K562 (cell line): ENCODE measurements around the gene YBEY. TPM values are rescaled to one million over a fixed set of nuclear protein-coding genes. Genes with fewer than 3 reads are reported as not detected.

Experiments
- ATAC-seq: fragments of 200-7000 bp; cut with Tn5 transposase; 3 replicates; pipeline ENCODE4 v1.9.1; 2020; ENCODE audit warnings: moderate library complexity
- BruUV-seq: library from RNA; stranded (reverse); fragments of 400-500 nt; replicated peaks from 2 replicates; lab custom pipeline; 2021; lab: Mats Ljungman, UMichigan
- CTCF ChIA-PET: fragments of 300-600 bp; formaldehyde crosslinking; extraction: SDS; loops from one replicate; lab custom pipeline; 2021; ENCODE audit warnings: low intra/inter-chr PET ratio; lab: Yijun Ruan, JAX
- POLR2A ChIA-PET: fragments of 300-600, 350-650 bp; sonication (Branson Sonifier 250); formaldehyde crosslinking; extraction: SDS; loops from one replicate; lab custom pipeline; 2021; ENCODE audit warnings: antibody characterized with exemption, inconsistent platforms; lab: Yijun Ruan, JAX
- DNase-seq, 4 experiments: peaks; one replicate each; pipeline versions ENCODE4 v3.0.0 to v3.0.0-alpha.2; 2011 to 2018; ENCODE audit warnings: low spot score in 3 of 4, mixed read lengths in 3 of 4; ENCODE audit errors: extremely low read depth in 1 of 4
- FAIRE-seq: peaks from 2 replicates; lab custom pipeline; 2011; peaks lifted over from hg19 to GRCh38; lab: Jason Lieb, UNC
- H2AFZ ChIP-seq: 2 replicates; pipeline ENCODE4 v1.6.0; 2011; ENCODE audit warnings: low read depth, low read length, control low read depth, inconsistent platforms
- H3K27ac ChIP-seq: fragments of 200-600 bp; 3 replicates; pipeline ENCODE4 v1.8.0; 2011; ENCODE audit warnings: low read depth, mild to moderate bottlenecking, control low read depth, inconsistent platforms, low read length, moderate library complexity, mixed read lengths; ENCODE audit errors: extremely low read depth
- H3K27me3 ChIP-seq, 2 experiments: fragments of 300-600 bp in 1 of 2; 2 replicates in 1 of 2; 3 replicates in 1 of 2; pipeline versions ENCODE4 v1.6.0 to v1.8.0; 2011; ENCODE audit warnings: inconsistent platforms in 2 of 2, low read length in 2 of 2, mild to moderate bottlenecking in 1 of 2, mixed read lengths in 1 of 2, moderate library complexity in 1 of 2; ENCODE audit not compliant: control insufficient read depth in 2 of 2, insufficient read depth in 2 of 2
- H3K36me3 ChIP-seq: fragments of 300-600 bp; 3 replicates; pipeline ENCODE4 v1.8.0; 2011; ENCODE audit warnings: mild to moderate bottlenecking, low read length, inconsistent platforms; ENCODE audit not compliant: control insufficient read depth, insufficient read depth
- H3K4me1 ChIP-seq, 2 experiments: fragments of 200-600 bp in 1 of 2; replicated peaks in 1 of 2; 2 replicates in 1 of 2; 3 replicates in 1 of 2; pipeline versions ENCODE4 v1.5.1 to v1.8.0; 2011; ENCODE audit warnings: inconsistent platforms in 2 of 2, low read length in 2 of 2, mild to moderate bottlenecking in 1 of 2, mixed read lengths in 1 of 2, moderate library complexity in 1 of 2; ENCODE audit not compliant: control insufficient read depth in 2 of 2, insufficient read depth in 2 of 2
- H3K4me2 ChIP-seq: 2 replicates; pipeline ENCODE4 v1.6.1; 2011; ENCODE audit warnings: low read length, control low read depth, inconsistent platforms, mixed read lengths; ENCODE audit not compliant: insufficient read depth
- H3K4me3 ChIP-seq: fragments of 200-600 bp; sonication (generic), shearing (Covaris generic); 2 replicates; pipeline ENCODE4 v1.5.1; 2016; ENCODE audit warnings: control low read depth, inconsistent platforms
- H3K79me2 ChIP-seq: fragments of 200-600 bp; 3 replicates; pipeline ENCODE4 v1.8.0; 2011; ENCODE audit warnings: low read length, inconsistent platforms; ENCODE audit not compliant: control insufficient read depth, insufficient read depth
- H3K9ac ChIP-seq, 2 experiments: 2 replicates each; pipeline versions ENCODE4 v1.6.0 to v1.6.1; 2011; ENCODE audit warnings: low read depth in 2 of 2, low read length in 2 of 2, control low read depth in 1 of 2, inconsistent platforms in 1 of 2, mild to moderate bottlenecking in 1 of 2, mixed read lengths in 1 of 2; ENCODE audit not compliant: insufficient read depth in 1 of 2
- H3K9me1 ChIP-seq: one replicate; pipeline ENCODE4 v1.6.0; 2011; ENCODE audit warnings: inconsistent platforms, mild to moderate bottlenecking, low read length, moderate library complexity; ENCODE audit not compliant: control insufficient read depth, insufficient read depth
- H3K9me3 ChIP-seq: replicated peaks from 2 replicates; pipeline ENCODE4 v1.5.1; 2011; ENCODE audit warnings: low read depth, low read length, inconsistent platforms; ENCODE audit not compliant: control insufficient read depth, insufficient read depth
- H4K20me1 ChIP-seq: replicated peaks from 2 replicates; pipeline ENCODE4 v1.6.1; 2011; ENCODE audit warnings: low read length, inconsistent platforms, mixed read lengths; ENCODE audit not compliant: control insufficient read depth, insufficient read depth
- BDP1 ChIP-seq: IDR thresholded peaks from 3 replicates; pipeline ENCODE4 v1.6.1; 2011; ENCODE audit not compliant: insufficient read length, insufficient read depth
- POLR2A ChIP-seq: fragments of 450-650 bp; conservative IDR thresholded peaks from 2 replicates; pipeline ENCODE4 v1.6.1; 2016
- RBM39 ChIP-seq: fragments of 200-400 bp; formaldehyde crosslinking; optimal IDR thresholded peaks from 2 replicates; pipeline ENCODE3; 2018; ENCODE audit warnings: low read depth, low read length
- XRCC4 ChIP-seq: IDR thresholded peaks from one replicate; pipeline ENCODE4 v1.6.1; 2011; ENCODE audit not compliant: insufficient read depth, insufficient read length; ENCODE audit errors: extremely low read depth
- ZNF121 ChIP-seq: sonication (generic); formaldehyde crosslinking; conservative IDR thresholded peaks from 2 replicates; pipeline ENCODE4 v1.8.0; 2022; ENCODE audit warnings: missing genetic modification reagents
- ZNF696 ChIP-seq: fragments of 250-450 bp; sonication (Bioruptor Pico); conservative IDR thresholded peaks from 2 replicates; pipeline ENCODE4 v1.4.0; 2020; ENCODE audit warnings: mild to moderate bottlenecking, moderate library complexity
- WGBS: fragments of 100-300 bp; shearing (Covaris generic); methylation state at CpG from one replicate; pipeline ENCODE4 v1.1.6; 2016; ENCODE audit warnings: low coverage, mixed read lengths; ENCODE audit not compliant: insufficient coverage; ENCODE audit errors: missing lambda C conversion rate; 5-methylcytosine and 5-hydroxymethylcytosine counted together
- in situ Hi-C: fragments of 300-500 bp; cut with MboI; formaldehyde crosslinking; loops from 4 replicates; pipeline ENCODE4 v1.15.0; 2018; ENCODE audit warnings: inconsistent platforms, mixed read lengths
- intact Hi-C: fragments of 100-400 bp; cut with micrococcal nuclease; formaldehyde crosslinking; loops from 2 replicates; pipeline ENCODE4 v1.14.2; 2022
- polyA plus RNA-seq, 8 experiments: library from polyadenylated mRNA; depleted of rRNA in 4 of 8; stranded (reverse) in 5 of 8; unstranded in 3 of 8; fragments of >200 nt; fragmentation: Nextera tagmentation in 2 of 8; fragmentation: Illumina TruSeq in 1 of 8; extraction: Ambion mirVana in 2 of 8; extraction: Trizol in 1 of 8; gene quantifications; 2 replicates each; pipeline versions ENCODE4 v1.2.1 to v1.2.3, GENCODE V29; 2011 to 2014; ENCODE audit warnings: inconsistent platforms in 1 of 8, missing spikeins in 1 of 8
- total RNA-seq, 7 experiments: library from RNA; depleted of rRNA in 6 of 7; stranded (reverse); fragments of >200 nt in 6 of 7; fragmentation: Illumina TruSeq in 2 of 7; extraction: Trizol in 2 of 7; gene quantifications; 2 replicates each; pipeline versions ENCODE4 v1.2.1 to v1.2.3, GENCODE V29; 2011 to 2021; ENCODE audit warnings: low replicate concordance in 1 of 7
- TF ChIP-seq, protein P1 (sequence below): fragments of 200-800 bp; sonication (Bioruptor generic); IDR thresholded peaks from 2 replicates; pipeline ENCODE4 v1.6.1; 2017; ENCODE audit warnings: missing genetic modification characterization, missing compliant biosample characterization
- TF ChIP-seq, protein P2 (sequence below): fragments of 450-650 bp; IDR thresholded peaks from 2 replicates; pipeline ENCODE4 v1.6.1; 2016; ENCODE audit warnings: mild to moderate bottlenecking, moderate library complexity
- TF ChIP-seq, protein P3 (sequence below): fragments of 450-650 bp; IDR thresholded peaks from 2 replicates; pipeline ENCODE4 v1.6.1; 2016; ENCODE audit warnings: missing biosample characterization, missing genetic modification characterization

Gene YBEY
- total and polyA plus RNA-seq, 9 of the 15 experiments (the other 6 are each of a cell fraction or from before 2014, with no cell fraction given), result 6.4 to 28.0 (median 12.4) TPM

DNA sequence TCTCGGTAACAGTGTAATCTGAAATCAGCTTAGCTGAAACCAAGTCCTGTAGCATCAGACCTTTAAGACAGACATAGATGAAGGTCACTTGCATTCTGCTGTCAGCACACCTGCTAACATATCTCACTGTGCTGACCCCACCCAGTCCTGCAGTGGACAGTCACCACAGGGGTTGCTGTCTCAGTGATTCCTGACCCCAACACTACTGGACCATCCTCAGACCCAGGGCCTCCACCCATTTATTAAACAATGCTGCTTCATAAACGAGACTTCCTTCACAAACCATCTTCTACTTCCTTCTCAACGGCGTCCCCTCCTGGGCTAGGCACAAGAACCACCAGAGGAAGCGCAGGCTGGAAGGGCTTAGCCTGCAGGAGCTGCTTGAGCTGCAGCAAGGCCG, 39.8 kb upstream of the YBEY start:
- Histone ChIP-seq H3K9ac (peak overlapping the region in 1 of 2 experiments; percentile 29; a peak in 1 of 4 replicates), H3K4me2 (no peak overlapping the region), H2AFZ (no peak overlapping the region), H4K20me1 (0 out of 2 replicates have a peak, but pooled peaks cover 11% of the 10 kb centered on the region), H3K79me2 (no peaks in the 10 kb centered on the region; the same call in 1 of the 3 replicates), H3K27ac (no peak overlapping the region), H3K27me3 (no peaks in the 10 kb centered on the region), H3K36me3 (peaks cover 96% of the 10 kb centered on the region), H3K9me3 (no peaks in the 10 kb centered on the region), H3K4me3 (no peak overlapping the region), H3K9me1 (no peaks in the 10 kb centered on the region), H3K4me1 (peaks cover 7 to 9% of the 10 kb centered on the region in 2 experiments; a peak in 4 of 5 replicates)
- ATAC-seq (no peak), FAIRE-seq (no peak), DNase-seq (peak in 1 of 4 experiments; percentile 13)
- intact Hi-C loops (no loop called here), in situ Hi-C loops (no loop called here)
- POLR2A ChIA-PET, result interaction anchor here (0.6 to 2.6 kb wide), 7 partner anchors 12 to 166 kb away, joined by 3 to 7 read pairs (median 3); no protein-coding TSS in a partner anchor
- no TSS peak for BruUV-seq
- CTCF ChIA-PET, result no interaction called here
- 83% methylated on average over 5 of the region's 6 CpGs for WGBS
- TF ChIP-seq BDP1 (no peak), POLR2A (peak; percentile 61), XRCC4 (no peak), ZNF121 (no peak), ZNF696 (no peak), RBM39 (no peak)
- TF ChIP-seq, protein P1, sequence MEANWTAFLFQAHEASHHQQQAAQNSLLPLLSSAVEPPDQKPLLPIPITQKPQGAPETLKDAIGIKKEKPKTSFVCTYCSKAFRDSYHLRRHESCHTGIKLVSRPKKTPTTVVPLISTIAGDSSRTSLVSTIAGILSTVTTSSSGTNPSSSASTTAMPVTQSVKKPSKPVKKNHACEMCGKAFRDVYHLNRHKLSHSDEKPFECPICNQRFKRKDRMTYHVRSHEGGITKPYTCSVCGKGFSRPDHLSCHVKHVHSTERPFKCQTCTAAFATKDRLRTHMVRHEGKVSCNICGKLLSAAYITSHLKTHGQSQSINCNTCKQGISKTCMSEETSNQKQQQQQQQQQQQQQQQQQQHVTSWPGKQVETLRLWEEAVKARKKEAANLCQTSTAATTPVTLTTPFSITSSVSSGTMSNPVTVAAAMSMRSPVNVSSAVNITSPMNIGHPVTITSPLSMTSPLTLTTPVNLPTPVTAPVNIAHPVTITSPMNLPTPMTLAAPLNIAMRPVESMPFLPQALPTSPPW (CRISPR knock-in tag), result no peak
- TF ChIP-seq, protein P2, sequence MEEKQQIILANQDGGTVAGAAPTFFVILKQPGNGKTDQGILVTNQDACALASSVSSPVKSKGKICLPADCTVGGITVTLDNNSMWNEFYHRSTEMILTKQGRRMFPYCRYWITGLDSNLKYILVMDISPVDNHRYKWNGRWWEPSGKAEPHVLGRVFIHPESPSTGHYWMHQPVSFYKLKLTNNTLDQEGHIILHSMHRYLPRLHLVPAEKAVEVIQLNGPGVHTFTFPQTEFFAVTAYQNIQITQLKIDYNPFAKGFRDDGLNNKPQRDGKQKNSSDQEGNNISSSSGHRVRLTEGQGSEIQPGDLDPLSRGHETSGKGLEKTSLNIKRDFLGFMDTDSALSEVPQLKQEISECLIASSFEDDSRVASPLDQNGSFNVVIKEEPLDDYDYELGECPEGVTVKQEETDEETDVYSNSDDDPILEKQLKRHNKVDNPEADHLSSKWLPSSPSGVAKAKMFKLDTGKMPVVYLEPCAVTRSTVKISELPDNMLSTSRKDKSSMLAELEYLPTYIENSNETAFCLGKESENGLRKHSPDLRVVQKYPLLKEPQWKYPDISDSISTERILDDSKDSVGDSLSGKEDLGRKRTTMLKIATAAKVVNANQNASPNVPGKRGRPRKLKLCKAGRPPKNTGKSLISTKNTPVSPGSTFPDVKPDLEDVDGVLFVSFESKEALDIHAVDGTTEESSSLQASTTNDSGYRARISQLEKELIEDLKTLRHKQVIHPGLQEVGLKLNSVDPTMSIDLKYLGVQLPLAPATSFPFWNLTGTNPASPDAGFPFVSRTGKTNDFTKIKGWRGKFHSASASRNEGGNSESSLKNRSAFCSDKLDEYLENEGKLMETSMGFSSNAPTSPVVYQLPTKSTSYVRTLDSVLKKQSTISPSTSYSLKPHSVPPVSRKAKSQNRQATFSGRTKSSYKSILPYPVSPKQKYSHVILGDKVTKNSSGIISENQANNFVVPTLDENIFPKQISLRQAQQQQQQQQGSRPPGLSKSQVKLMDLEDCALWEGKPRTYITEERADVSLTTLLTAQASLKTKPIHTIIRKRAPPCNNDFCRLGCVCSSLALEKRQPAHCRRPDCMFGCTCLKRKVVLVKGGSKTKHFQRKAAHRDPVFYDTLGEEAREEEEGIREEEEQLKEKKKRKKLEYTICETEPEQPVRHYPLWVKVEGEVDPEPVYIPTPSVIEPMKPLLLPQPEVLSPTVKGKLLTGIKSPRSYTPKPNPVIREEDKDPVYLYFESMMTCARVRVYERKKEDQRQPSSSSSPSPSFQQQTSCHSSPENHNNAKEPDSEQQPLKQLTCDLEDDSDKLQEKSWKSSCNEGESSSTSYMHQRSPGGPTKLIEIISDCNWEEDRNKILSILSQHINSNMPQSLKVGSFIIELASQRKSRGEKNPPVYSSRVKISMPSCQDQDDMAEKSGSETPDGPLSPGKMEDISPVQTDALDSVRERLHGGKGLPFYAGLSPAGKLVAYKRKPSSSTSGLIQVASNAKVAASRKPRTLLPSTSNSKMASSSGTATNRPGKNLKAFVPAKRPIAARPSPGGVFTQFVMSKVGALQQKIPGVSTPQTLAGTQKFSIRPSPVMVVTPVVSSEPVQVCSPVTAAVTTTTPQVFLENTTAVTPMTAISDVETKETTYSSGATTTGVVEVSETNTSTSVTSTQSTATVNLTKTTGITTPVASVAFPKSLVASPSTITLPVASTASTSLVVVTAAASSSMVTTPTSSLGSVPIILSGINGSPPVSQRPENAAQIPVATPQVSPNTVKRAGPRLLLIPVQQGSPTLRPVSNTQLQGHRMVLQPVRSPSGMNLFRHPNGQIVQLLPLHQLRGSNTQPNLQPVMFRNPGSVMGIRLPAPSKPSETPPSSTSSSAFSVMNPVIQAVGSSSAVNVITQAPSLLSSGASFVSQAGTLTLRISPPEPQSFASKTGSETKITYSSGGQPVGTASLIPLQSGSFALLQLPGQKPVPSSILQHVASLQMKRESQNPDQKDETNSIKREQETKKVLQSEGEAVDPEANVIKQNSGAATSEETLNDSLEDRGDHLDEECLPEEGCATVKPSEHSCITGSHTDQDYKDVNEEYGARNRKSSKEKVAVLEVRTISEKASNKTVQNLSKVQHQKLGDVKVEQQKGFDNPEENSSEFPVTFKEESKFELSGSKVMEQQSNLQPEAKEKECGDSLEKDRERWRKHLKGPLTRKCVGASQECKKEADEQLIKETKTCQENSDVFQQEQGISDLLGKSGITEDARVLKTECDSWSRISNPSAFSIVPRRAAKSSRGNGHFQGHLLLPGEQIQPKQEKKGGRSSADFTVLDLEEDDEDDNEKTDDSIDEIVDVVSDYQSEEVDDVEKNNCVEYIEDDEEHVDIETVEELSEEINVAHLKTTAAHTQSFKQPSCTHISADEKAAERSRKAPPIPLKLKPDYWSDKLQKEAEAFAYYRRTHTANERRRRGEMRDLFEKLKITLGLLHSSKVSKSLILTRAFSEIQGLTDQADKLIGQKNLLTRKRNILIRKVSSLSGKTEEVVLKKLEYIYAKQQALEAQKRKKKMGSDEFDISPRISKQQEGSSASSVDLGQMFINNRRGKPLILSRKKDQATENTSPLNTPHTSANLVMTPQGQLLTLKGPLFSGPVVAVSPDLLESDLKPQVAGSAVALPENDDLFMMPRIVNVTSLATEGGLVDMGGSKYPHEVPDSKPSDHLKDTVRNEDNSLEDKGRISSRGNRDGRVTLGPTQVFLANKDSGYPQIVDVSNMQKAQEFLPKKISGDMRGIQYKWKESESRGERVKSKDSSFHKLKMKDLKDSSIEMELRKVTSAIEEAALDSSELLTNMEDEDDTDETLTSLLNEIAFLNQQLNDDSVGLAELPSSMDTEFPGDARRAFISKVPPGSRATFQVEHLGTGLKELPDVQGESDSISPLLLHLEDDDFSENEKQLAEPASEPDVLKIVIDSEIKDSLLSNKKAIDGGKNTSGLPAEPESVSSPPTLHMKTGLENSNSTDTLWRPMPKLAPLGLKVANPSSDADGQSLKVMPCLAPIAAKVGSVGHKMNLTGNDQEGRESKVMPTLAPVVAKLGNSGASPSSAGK, result no peak
- TF ChIP-seq, protein P3, sequence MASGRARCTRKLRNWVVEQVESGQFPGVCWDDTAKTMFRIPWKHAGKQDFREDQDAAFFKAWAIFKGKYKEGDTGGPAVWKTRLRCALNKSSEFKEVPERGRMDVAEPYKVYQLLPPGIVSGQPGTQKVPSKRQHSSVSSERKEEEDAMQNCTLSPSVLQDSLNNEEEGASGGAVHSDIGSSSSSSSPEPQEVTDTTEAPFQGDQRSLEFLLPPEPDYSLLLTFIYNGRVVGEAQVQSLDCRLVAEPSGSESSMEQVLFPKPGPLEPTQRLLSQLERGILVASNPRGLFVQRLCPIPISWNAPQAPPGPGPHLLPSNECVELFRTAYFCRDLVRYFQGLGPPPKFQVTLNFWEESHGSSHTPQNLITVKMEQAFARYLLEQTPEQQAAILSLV (tag), result no peak
